ENCODE data around the gene PES1.
"Not testable (repeated sequence)": the region's sequence is repeated elsewhere in the genome, so short reads cannot be mapped to it uniquely, and the experiment has no call there.

Gene PES1

GRCh38 chr22:30573594-30574094 lies 18.1 kb downstream of the PES1 start:
- DNase-seq = no peak

GRCh38 chr22:30572840-30573593 lies 18.7 kb downstream of the PES1 start:
- DNase-seq = no peak

- no peak for DNase-seq
These were observed 19.5 kb downstream of the PES1 start for GRCh38 chr22:30572210-30572609.

GRCh38 chr22:30569674-30570202 lies 22.0 kb downstream of the PES1 start:
- no peak for DNase-seq

GRCh38 chr22:30568137-30568805 lies 23.4 kb downstream of the PES1 start:
- no peak for DNase-seq

GRCh38 chr22:30567277-30567676 lies 24.4 kb downstream of the PES1 start:
- not testable (repeated sequence) for DNase-seq

- no peak for DNase-seq
These were observed 25.6 kb downstream of the PES1 start for GRCh38 chr22:30566125-30566524.

GRCh38 chr22:30565341-30565740 lies 26.4 kb downstream of the PES1 start:
- no peak for DNase-seq

GRCh38 chr22:30564761-30565119 lies 27.0 kb downstream of the PES1 start:
- no peak for DNase-seq

GRCh38 chr22:30564045-30564760 lies 27.5 kb downstream of the PES1 start:
- DNase-seq = no peak

- DNase-seq = no peak
These were observed 29.3 kb downstream of the PES1 start for GRCh38 chr22:30562366-30562765.

GRCh38 chr22:30561402-30562189 lies 30.1 kb downstream of the PES1 start:
- DNase-seq = no peak

- DNase-seq = not testable (repeated sequence)
These were observed 31.0 kb downstream of the PES1 start for GRCh38 chr22:30560643-30561202.

GRCh38 chr22:30559889-30560288 lies 31.8 kb downstream of the PES1 start:
- no peak for DNase-seq

- no peak for DNase-seq
These were observed 34.5 kb downstream of the PES1 start for GRCh38 chr22:30557243-30557642.

- DNase-seq = no peak
These were observed 35.3 kb downstream of the PES1 start for GRCh38 chr22:30556388-30556787.

GRCh38 chr22:30555282-30556210 lies 36.2 kb downstream of the PES1 start:
- DNase-seq = no peak

- no peak for DNase-seq
These were observed 37.7 kb downstream of the PES1 start for GRCh38 chr22:30553971-30554370.

GRCh38 chr22:30552719-30553118 lies 39.0 kb downstream of the PES1 start:
- DNase-seq = no peak

GRCh38 chr22:30551813-30552212 lies 39.9 kb downstream of the PES1 start:
- DNase-seq = not testable (repeated sequence)

GRCh38 chr22:30547188-30547587 lies 44.5 kb downstream of the PES1 start:
- DNase-seq = no peak
